SK-N-SH treated with all-trans-retinoic acid at 6 μM for 48 hours (cell line): ENCODE data around the gene PPIP5K2.
A peak's percentile ranks its signal among the peaks of the same experiment; 100 is the strongest.
"Not testable (repeated sequence)": the region's sequence is repeated elsewhere in the genome, so short reads cannot be mapped to it uniquely, and the experiment has no call there.

Experiments used
- ATAC-seq: fragments of 200-7000 bp; cut with Tn5 transposase; 3 replicates; pipeline ENCODE4 v1.9.1; 2020; ENCODE audit warnings: mild to moderate bottlenecking, moderate library complexity
- ARNTL ChIP-seq: fragments of 450-650 bp; formaldehyde crosslinking; IDR thresholded peaks from 2 replicates; pipeline ENCODE4 v1.5.0; 2020; ENCODE audit warnings: low read depth, mild to moderate bottlenecking, moderate library complexity, borderline replicate concordance
- BACH2 ChIP-seq: fragments of 250-450 bp; sonication (Bioruptor Pico); IDR thresholded peaks from 2 replicates; pipeline ENCODE4 v1.9.0; 2021; ENCODE audit warnings: mild to moderate bottlenecking, borderline replicate concordance
- CSDC2 ChIP-seq: fragments of 250-450 bp; sonication (Bioruptor Pico); IDR thresholded peaks from 2 replicates; pipeline ENCODE4 v1.5.0; 2020; ENCODE audit warnings: mild to moderate bottlenecking, moderate library complexity
- ISL1 ChIP-seq: fragments of 250-450 bp; sonication (Bioruptor Pico); IDR thresholded peaks from 2 replicates; pipeline ENCODE4 v2.1.2; 2022; ENCODE audit warnings: mild to moderate bottlenecking, moderate library complexity
- OSR1 ChIP-seq: fragments of 250-450 bp; sonication (Bioruptor Pico); IDR thresholded peaks from 2 replicates; pipeline ENCODE4 v1.8.0; 2022; ENCODE audit warnings: moderate library complexity, mild to moderate bottlenecking, inconsistent platforms
- PPARA ChIP-seq: fragments of 250-450 bp; sonication (Bioruptor Pico); IDR thresholded peaks from 2 replicates; pipeline ENCODE4 v1.5.0; 2020; ENCODE audit warnings: mild to moderate bottlenecking, borderline replicate concordance
- RARB ChIP-seq: fragments of 250-450 bp; sonication (Bioruptor Pico); IDR thresholded peaks from 2 replicates; pipeline ENCODE4 v1.8.0; 2021; ENCODE audit warnings: mild to moderate bottlenecking, moderate library complexity
- TCF4 ChIP-seq: fragments of 250-450 bp; sonication (Bioruptor Pico); IDR thresholded peaks from 2 replicates; pipeline ENCODE4 v1.8.0; 2021; ENCODE audit warnings: mild to moderate bottlenecking, moderate library complexity, borderline replicate concordance
- TOX ChIP-seq: fragments of 250-450 bp; sonication (Bioruptor Pico); IDR thresholded peaks from 2 replicates; pipeline ENCODE4 v1.8.0; 2021; ENCODE audit warnings: mild to moderate bottlenecking, moderate library complexity, borderline replicate concordance
- TSHZ2 ChIP-seq: fragments of 250-450 bp; sonication (Bioruptor Pico); IDR thresholded peaks from 2 replicates; pipeline ENCODE4 v1.5.0; 2020; ENCODE audit warnings: mild to moderate bottlenecking, moderate library complexity
- ZC3H10 ChIP-seq: fragments of 250-450 bp; sonication (Bioruptor Pico); IDR thresholded peaks from 2 replicates; pipeline ENCODE4 v1.5.1; 2021; ENCODE audit warnings: mild to moderate bottlenecking, moderate library complexity
- ZFP3 ChIP-seq: fragments of 250-450 bp; sonication (Bioruptor Pico); IDR thresholded peaks from 2 replicates; pipeline ENCODE4 v1.5.0; 2020; ENCODE audit warnings: mild to moderate bottlenecking, moderate library complexity
- ZFP30 ChIP-seq: fragments of 450-650 bp; formaldehyde crosslinking; IDR thresholded peaks from 2 replicates; pipeline ENCODE4 v1.5.0; 2022; ENCODE audit warnings: mild to moderate bottlenecking, moderate library complexity
- ZNF565 ChIP-seq: fragments of 450-650 bp; formaldehyde crosslinking; conservative IDR thresholded peaks from 2 replicates; pipeline ENCODE4 v1.5.0; 2020; ENCODE audit warnings: low read depth, mild to moderate bottlenecking, moderate library complexity
- ZNF70 ChIP-seq: fragments of 450-650 bp; formaldehyde crosslinking; IDR thresholded peaks from 2 replicates; pipeline ENCODE4 v1.5.0; 2020; ENCODE audit warnings: mild to moderate bottlenecking, moderate library complexity
- ZNF8 ChIP-seq: fragments of 450-650 bp; formaldehyde crosslinking; IDR thresholded peaks from 2 replicates; pipeline ENCODE4 v1.5.0; 2020; ENCODE audit warnings: mild to moderate bottlenecking, moderate library complexity
- TF ChIP-seq, protein P1 (sequence below): fragments of 250-450 bp; sonication (Bioruptor Pico); IDR thresholded peaks from 2 replicates; pipeline ENCODE4 v1.5.1; 2020; ENCODE audit warnings: low read depth, mild to moderate bottlenecking, moderate library complexity
- TF ChIP-seq, protein P2 (sequence below): fragments of 250-450 bp; sonication (Bioruptor Pico); IDR thresholded peaks from 2 replicates; pipeline ENCODE4 v1.8.0; 2021; ENCODE audit warnings: low read depth, mild to moderate bottlenecking, moderate library complexity, borderline replicate concordance

The PPIP5K2 gene

DNA sequence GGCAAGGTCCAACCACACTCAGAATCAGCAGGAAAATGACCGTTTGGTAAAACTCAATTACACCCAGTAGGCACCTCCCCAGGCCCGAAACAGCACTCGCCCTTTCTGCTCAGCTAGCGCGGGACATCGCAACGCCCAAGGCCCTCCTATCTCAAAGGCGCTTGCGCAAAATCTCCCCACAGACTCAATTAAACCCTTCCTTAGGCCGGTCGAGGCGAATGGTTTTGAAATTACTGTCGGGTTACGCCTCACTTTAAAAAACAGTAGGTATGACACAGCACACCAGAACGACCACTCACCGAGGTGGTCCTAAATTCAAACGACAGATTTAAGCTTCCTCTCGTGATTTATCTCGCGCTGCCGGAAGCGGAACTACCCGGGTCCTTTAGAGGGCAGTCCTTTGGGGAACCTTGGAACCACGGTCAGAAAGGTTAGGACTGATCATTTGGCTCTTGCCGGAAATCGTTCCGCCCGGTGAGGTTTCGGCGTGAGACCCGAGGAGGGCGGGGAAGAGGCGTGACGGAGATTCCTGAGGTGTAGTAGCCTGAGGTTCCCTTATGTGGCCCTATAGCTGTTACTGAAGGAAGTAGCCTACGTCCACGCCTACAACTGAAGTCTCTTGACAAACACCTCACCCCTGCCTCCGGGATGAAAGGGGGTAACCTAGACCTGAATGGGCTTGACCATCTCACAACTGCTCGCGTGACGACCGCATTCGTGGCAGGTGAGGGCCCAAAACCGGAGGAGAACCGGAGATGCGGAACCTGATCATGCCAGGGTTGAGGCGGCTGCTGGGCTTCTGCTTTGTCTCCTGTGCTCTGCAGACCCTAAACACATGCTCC lies at the start of gene PPIP5K2, which contains the start of gene GIN1:
Gene PPIP5K2 (plus strand): TSS at position 537 of the 842 bp plus-strand sequence. CDS start 9,289 bp downstream, outside the sequence.
Gene GIN1 (minus strand): TSS at position 374 of the 842 bp plus-strand sequence. CDS start 11,431 bp downstream, outside the sequence.
- peak; percentile 55; the same call in 1 of the 2 replicates for TF ChIP-seq TSHZ2 (CRISPR knock-in tag)
- no peak for TF ChIP-seq ZC3H10
- TF ChIP-seq ZFP30, result no peak
- 0 out of 2 replicates have a peak, but pooled peaks have one; percentile 23 for TF ChIP-seq TOX (CRISPR knock-in tag)
- TF ChIP-seq RARB (CRISPR knock-in tag), result no peak; the same call in 1 of the 2 replicates
- ATAC-seq, result peak; percentile 96

GRCh38 chr5:103073500-103073899 lies 46.6 kb upstream of the PPIP5K2 start:
- not testable (repeated sequence) for ATAC-seq

GRCh38 chr5:103075442-103075841 lies 44.7 kb upstream of the PPIP5K2 start:
- TF ChIP-seq TOX (CRISPR knock-in tag) (no peak), TCF4 (no peak), ISL1 (CRISPR knock-in tag) (no peak), ZNF565 (no peak), TSHZ2 (CRISPR knock-in tag) (no peak), ZFP30 (no peak), OSR1 (CRISPR knock-in tag) (no peak), ZC3H10 (no peak), ZNF70 (no peak), BACH2 (CRISPR knock-in tag) (no peak), RARB (CRISPR knock-in tag) (no peak), CSDC2 (CRISPR knock-in tag) (no peak), ZFP3 (no peak), ARNTL (CRISPR knock-in tag) (no peak)
- TF ChIP-seq, protein P1, sequence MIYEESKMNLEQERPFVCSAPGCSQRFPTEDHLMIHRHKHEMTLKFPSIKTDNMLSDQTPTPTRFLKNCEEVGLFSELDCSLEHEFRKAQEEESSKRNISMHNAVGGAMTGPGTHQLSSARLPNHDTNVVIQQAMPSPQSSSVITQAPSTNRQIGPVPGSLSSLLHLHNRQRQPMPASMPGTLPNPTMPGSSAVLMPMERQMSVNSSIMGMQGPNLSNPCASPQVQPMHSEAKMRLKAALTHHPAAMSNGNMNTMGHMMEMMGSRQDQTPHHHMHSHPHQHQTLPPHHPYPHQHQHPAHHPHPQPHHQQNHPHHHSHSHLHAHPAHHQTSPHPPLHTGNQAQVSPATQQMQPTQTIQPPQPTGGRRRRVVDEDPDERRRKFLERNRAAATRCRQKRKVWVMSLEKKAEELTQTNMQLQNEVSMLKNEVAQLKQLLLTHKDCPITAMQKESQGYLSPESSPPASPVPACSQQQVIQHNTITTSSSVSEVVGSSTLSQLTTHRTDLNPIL (CRISPR knock-in tag), result no peak
- no peak for ATAC-seq

- TF ChIP-seq ISL1 (CRISPR knock-in tag) (no peak), ZNF70 (no peak), BACH2 (CRISPR knock-in tag) (no peak), ZFP30 (no peak), ZNF8 (no peak), OSR1 (CRISPR knock-in tag) (no peak)
These were observed 40.3 kb upstream of the PPIP5K2 start for GRCh38 chr5:103079796-103080195.

DNA sequence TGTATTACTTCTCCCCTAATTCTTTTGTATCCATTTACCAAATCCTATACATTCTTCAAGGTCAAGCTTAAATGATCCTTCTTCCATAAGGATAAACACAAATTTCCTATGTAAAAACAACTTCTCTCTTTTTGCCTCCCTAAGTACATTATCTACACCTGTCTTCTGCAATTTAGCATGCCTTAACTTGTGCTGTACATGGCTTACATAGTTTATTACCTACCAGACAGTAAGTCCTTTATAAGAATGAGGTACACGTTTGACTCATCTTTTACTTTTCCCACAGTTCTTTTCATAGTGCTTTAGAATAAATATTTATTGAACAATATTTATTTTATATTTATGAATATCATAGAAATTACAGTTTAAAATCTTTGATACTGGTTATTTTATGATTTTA lies 33.6 kb upstream of the PPIP5K2 start:
- no peak for ATAC-seq
- TF ChIP-seq, protein P2, sequence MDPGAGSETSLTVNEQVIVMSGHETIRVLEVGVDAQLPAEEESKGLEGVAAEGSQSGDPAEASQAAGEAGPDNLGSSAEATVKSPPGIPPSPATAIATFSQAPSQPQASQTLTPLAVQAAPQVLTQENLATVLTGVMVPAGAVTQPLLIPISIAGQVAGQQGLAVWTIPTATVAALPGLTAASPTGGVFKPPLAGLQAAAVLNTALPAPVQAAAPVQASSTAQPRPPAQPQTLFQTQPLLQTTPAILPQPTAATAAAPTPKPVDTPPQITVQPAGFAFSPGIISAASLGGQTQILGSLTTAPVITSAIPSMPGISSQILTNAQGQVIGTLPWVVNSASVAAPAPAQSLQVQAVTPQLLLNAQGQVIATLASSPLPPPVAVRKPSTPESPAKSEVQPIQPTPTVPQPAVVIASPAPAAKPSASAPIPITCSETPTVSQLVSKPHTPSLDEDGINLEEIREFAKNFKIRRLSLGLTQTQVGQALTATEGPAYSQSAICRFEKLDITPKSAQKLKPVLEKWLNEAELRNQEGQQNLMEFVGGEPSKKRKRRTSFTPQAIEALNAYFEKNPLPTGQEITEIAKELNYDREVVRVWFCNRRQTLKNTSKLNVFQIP, result no peak
- TF ChIP-seq ZNF70 (no peak), PPARA (CRISPR knock-in tag) (no peak)
- TF ChIP-seq, protein P1 (CRISPR knock-in tag), result no peak

More at GRCh38 chr5:103079796-103080195, 40.3 kb upstream of the PPIP5K2 start:
- no peak for ATAC-seq
